HG03135 (cell line): ENCODE data around the gene OSBP.

Experiments used
- ATAC-seq: cut with Tn5 transposase; IDR thresholded peaks from one replicate; pipeline ENCODE4 v1.9.1; 2021; ENCODE audit warnings: mild to moderate bottlenecking, moderate library complexity; ENCODE audit not compliant: unreplicated experiment

Gene OSBP

GRCh38 chr11:59610289-59610688, 5.3 kb downstream of the OSBP start:
- no peak for ATAC-seq

DNA sequence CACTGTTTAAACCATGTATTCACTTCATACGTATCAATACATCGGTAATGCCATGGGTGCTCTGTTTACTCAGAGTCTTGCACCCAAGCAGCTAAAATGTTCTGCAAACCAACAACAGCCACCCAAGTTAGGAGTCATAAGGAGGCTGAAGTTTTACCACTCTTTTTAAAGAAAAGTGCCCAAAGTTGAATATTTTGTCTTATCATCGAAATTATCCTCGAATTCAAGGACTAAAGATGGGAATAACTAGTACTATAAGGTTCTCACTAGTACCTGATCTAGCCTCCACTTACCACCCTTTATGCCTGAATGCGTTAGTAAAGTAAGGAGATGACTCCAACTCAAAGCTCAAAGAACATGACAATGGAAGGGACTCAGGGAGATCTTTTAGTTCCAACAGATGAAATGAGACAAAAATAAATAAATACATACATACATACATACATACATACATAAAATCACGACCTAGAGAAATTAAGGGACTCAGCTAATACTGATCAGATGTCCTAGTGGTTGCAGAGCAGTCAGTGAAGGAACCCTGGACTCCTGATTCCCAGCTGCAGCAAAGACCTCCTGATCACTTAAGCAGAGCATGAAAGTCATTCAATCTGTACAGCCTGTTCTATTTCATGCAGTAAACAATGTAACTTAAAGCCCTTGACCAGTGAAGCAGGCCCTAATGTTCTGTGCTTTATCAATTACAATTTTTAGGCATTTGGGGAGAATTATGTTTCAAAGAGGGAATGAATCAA, 7.7 kb downstream of the OSBP start:
- no peak for ATAC-seq

GRCh38 chr11:59602432-59602831, 13.1 kb downstream of the OSBP start:
- no peak for ATAC-seq

DNA sequence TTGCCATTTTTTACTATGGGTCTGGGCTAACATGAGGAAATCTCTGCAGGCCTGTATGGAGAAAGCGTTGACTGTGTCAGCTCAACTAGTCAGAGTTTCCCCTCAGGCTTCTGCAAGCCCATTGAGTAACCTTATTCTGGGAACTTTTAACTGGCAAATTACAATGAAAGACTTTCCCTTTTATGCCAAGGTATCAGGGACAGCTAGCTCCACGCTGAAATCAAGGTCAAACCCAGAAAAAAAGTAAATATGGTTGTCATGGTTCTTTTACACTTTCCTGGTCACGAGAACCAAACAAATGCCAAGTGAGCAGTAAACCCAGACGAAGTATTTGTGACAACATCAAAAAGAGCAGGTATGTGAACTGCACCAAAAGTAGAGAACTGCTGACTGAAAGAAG, 13.8 kb downstream of the OSBP start:
- no peak for ATAC-seq

GRCh38 chr11:59600636-59601035, 14.9 kb downstream of the OSBP start:
- no peak for ATAC-seq

GRCh38 chr11:59600234-59600633, 15.3 kb downstream of the OSBP start:
- no peak for ATAC-seq

DNA sequence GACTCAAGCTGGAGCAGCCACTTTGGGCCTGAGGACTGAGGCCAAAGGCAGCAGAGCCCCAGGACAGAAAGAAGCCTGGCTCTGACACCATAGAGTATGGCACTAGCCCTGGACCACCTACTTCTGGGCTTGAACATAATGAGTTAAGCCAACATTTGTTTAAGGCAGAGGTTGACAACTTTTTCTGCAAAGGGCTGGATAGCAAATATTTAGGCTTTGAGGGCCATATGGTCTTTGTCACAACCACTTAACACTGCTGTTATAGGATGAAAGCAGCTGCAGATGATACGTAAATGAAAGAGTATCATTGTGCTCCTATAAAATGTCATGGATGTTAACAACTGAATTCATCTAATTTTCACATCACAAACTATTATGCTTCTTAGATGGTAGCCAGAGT, 16.6 kb downstream of the OSBP start:
- no peak for ATAC-seq

GRCh38 chr11:59584294-59584693, 31.3 kb downstream of the OSBP start:
- no peak for ATAC-seq

DNA sequence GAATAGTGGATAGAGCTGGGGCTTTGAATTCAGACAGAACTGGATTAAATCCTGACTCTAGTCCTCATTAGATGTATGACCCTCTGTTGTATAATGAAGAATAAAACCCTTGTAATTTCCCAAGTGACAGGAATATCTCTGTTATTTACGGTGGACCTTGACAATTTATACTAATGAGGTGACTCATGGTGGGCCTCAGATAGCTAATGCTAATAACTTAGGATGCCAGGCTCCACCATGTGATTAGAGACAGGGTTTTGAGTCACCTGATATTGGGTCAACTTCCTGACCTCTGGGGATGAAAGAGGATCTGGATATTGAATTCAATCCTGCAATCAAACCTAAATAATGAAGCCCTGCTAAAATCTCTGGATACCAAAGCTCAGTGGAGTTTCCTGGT, 33.6 kb downstream of the OSBP start:
- no peak for ATAC-seq

- ATAC-seq: no peak
These were observed 37.2 kb downstream of the OSBP start for GRCh38 chr11:59578369-59578768.

GRCh38 chr11:59575505-59575904, 40.1 kb downstream of the OSBP start:
- no peak for ATAC-seq

DNA sequence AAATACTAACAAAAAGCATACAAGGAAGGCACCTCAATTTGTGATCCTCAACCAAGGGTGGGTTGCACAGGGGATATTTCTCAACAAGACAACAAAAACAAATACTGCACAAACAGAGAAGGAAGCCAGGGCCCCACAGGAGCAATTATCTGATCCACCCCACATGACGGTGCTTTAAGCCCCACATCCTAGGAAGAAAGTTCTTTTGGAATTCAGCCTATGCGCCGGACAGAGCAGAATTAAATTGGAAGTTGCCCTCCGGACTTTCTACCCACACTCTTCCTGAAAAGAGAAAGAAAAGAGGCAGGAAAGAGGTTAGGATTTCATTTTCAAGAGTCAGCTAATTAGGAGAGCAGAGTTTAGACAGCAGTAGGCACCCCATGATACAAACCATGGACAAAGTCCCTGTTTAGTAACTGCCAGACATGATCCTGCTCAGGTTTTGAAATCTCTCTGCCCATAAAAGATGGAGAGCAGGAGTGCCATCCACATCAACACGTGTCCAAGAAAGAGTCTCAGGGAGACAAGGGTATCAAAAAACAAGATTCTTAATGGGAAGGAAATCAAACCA, 40.6 kb downstream of the OSBP start:
- ATAC-seq: no peak

GRCh38 chr11:59574467-59574866, 41.1 kb downstream of the OSBP start:
- ATAC-seq: no peak

GRCh38 chr11:59573216-59573615, 42.4 kb downstream of the OSBP start:
- no peak for ATAC-seq

DNA sequence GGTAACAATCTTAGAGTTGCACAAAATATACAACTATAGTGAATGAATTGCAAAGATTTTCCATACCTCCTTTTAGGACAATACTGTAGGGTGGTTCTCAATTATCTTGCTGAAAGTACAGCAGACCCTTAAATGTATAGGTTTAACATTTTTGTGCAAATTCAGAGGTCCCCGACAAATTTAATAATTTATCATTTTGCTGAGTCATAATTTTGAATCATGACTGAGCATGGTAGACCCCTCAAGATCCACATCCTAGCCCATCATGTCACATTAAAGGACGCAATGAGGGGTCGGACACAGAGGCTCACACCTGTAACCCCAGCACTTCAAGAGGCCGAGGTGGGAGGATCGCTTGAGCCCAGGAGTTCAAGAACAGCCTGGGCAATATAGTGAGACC, 43.5 kb downstream of the OSBP start:
- no peak for ATAC-seq

DNA sequence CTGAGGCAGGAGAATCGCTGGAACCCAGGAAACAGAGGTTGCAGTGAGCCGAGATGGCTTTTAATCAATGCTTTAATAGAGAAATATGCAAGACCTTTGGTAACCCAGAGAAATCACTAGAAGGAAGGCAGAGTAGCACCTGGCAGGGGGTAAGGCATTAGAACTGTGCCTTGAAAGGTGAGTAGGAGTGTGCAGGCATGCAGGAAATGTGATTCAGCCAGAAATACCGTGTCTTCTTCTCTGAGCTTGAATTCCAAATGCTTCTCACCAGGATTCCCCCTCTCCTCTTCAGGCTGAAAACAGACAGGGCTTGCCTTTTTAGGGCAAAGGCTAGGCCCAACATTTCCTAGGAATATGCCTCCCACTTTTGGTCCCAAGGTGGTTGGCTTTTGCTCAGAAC, 53.3 kb downstream of the OSBP start:
- no peak for ATAC-seq

- ATAC-seq: peak; percentile 37
These were observed 54.7 kb downstream of the OSBP start for GRCh38 chr11:59560702-59561473.

DNA sequence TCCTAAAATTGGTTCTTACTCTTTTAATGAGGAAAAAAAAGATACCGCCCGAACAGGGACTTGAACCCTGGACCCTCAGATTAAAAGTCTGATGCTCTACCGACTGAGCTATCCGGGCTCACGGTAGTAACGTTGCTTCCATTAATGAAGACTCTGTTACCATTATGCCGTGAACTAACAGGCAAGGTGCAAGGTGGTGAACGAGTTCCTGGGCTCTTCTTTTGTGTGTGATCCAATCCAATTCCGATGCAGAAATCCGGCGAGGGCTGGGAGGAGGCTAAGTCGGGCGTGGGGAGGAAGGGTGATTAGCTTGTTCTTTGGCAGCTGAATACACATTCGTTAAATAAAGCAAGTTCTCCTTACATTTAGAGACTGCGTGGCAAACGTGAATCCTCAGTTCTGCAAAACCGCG, 55.3 kb downstream of the OSBP start:
- ATAC-seq: peak; percentile 29

DNA sequence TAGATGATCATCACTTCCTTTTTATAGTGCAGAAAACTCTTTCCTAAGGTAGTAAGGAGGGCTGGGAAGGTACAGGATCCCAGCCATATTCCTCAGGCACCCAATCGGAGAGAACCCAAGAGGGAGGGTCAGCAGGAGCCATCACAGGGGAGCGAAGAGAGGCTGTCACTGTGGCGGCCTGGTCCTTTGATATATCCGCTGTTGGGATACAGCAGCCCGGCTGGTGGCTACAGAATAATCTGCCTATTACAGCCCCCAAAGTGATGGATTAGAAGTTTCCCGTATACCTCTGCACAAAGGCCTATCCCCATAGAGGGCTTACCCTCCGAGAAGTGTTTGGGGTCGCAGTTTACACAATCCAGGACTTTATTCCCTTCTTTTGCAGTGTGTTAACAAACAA, 55.7 kb downstream of the OSBP start:
- no peak for ATAC-seq

- ATAC-seq: no peak
These were observed 57.3 kb downstream of the OSBP start for GRCh38 chr11:59558270-59558643.

DNA sequence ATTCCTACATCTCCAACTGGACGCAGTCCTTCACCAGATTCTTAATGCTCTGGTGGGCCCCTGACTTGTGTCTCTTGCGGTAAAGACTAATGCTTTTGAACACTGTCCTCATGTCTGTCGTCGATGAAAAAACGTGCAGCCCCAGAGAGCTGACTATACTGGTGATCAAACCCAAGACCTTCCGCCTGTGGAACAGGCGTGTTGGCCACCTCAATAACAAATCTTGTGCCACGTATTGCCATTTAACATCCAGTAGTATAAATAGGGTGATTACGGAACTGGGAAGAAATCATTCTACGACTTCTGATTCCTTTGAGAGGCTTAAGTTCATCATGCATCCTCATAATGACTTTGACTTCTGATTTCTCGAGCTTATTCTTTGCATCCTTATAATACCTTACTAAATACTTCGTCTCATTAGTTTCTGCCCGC, 58.6 kb downstream of the OSBP start:
- ATAC-seq: peak; percentile 2
